ENCODE measurements around the gene BABAM2. TPM values are rescaled to one million over a fixed set of nuclear protein-coding genes. Genes with fewer than 3 reads are reported as not detected.
A peak's percentile ranks its signal among the peaks of the same experiment; 100 is the strongest.

The BABAM2 gene
- total RNA-seq, 1 donor from 2014 or later = 41.0 TPM

- DNase-seq (ENCODE audit: extremely low spot score in 2 of 2) = no peak
- intact Hi-C loops (cut with DNase I) = no loop called here
- Histone ChIP-seq H3K27ac (peak overlapping the region; percentile 91), H3K4me1 (peaks cover 60% of the 10 kb centered on the region), H3K27me3 (no peaks in the 10 kb centered on the region), H3K4me3 (no peak overlapping the region), H3K36me3 (no peaks in the 10 kb centered on the region), H3K9me3 (no peaks in the 10 kb centered on the region)
- TF ChIP-seq POLR2AphosphoS5 (IDR thresholded peaks at IDR 0.05; ENCODE audit: insufficient read depth in 1 of 2, low read depth in 1 of 2) (no peak), POLR2A (IDR thresholded peaks at IDR 0.05) (no peak)
- TF ChIP-seq, protein P1, sequence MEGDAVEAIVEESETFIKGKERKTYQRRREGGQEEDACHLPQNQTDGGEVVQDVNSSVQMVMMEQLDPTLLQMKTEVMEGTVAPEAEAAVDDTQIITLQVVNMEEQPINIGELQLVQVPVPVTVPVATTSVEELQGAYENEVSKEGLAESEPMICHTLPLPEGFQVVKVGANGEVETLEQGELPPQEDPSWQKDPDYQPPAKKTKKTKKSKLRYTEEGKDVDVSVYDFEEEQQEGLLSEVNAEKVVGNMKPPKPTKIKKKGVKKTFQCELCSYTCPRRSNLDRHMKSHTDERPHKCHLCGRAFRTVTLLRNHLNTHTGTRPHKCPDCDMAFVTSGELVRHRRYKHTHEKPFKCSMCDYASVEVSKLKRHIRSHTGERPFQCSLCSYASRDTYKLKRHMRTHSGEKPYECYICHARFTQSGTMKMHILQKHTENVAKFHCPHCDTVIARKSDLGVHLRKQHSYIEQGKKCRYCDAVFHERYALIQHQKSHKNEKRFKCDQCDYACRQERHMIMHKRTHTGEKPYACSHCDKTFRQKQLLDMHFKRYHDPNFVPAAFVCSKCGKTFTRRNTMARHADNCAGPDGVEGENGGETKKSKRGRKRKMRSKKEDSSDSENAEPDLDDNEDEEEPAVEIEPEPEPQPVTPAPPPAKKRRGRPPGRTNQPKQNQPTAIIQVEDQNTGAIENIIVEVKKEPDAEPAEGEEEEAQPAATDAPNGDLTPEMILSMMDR (IDR thresholded peaks at IDR 0.05) = no peak
Measured at GRCh38 chr2:28355521-28356094, 465.1 kb downstream of the BABAM2 start.

DNA sequence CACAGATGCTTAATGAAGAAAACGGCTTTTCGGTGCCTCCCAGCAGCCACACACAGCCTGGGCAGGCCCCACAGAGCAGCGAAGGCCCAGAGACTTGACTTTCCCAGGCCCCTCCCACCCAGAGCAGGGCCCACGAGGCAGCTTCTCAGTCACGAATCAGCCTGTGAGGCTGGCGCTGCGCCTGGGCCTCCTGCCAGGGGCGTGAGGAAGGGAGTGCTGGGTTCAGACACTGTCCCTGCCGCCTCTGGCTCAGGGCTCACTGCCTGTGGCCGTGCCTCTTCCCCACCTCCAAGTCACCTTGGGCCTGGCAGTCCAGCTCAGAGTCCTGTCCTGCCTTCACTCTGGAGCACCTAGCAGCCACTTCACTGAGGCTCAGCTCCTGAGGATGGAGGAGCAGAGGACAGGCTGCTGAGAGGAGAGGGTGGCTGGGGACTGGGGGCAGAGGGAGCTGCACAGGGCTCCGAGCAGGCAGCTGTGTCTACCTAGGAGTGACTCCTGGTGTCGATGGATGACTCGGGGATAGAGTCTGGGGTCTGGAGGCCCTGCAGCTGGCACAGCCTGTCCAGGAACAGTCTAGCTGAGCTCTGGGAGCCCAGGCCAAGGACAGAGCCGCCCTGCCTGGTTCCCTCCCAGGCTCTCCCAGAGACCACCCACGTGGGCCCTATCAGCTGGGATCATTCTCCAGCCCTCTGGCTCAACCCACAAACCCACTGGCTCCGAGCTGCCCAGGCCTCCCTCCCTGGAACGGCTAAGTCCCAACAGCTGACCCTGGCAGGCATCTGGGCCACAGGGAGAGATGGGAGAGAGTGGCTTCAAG lies 465.8 kb downstream of the BABAM2 start:
- Histone ChIP-seq H3K4me1 (peaks cover 67% of the 10 kb centered on the region), H3K9me3 (no peaks in the 10 kb centered on the region), H3K27ac (peak overlapping the region; percentile 91), H3K36me3 (no peaks in the 10 kb centered on the region), H3K27me3 (no peaks in the 10 kb centered on the region), H3K4me3 (no peak overlapping the region)
- no peak for DNase-seq (ENCODE audit: extremely low spot score in 2 of 2)
- intact Hi-C loops (cut with DNase I) = no loop called here
- peak; percentile 76 to 78 for TF ChIP-seq POLR2AphosphoS5 (IDR thresholded peaks at IDR 0.05; ENCODE audit: insufficient read depth in 1 of 2, low read depth in 1 of 2)
- TF ChIP-seq, protein P1 (IDR thresholded peaks at IDR 0.05) = no peak

DNA sequence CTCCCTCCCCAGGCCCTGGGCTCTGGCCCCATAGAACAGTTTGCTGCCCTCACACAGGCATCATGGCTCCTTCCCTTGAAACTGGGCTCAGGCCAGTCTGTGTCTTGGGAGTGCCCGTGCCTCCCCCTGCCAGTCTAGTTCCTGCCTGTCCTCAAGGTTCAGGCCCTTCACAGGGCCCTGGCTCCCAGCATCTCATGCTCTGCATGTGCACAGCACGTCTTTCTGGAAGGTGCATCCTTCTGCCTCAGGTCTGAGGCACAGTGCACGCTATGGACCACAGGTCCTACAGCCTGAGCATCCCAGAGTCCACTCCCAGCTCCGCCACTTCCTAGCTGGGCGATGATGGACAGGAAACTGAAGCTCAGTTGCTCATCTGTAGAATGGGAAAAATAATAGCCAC lies 466.5 kb downstream of the BABAM2 start:
- Histone ChIP-seq H3K4me3 (no peak overlapping the region), H3K4me1 (peaks cover 63% of the 10 kb centered on the region), H3K9me3 (no peaks in the 10 kb centered on the region), H3K36me3 (no peaks in the 10 kb centered on the region), H3K27me3 (no peaks in the 10 kb centered on the region), H3K27ac (peak overlapping the region; percentile 91)
- intact Hi-C loops (cut with DNase I) = no loop called here
- DNase-seq (ENCODE audit: extremely low spot score in 2 of 2) = no peak
- TF ChIP-seq POLR2A (IDR thresholded peaks at IDR 0.05) = no peak
- TF ChIP-seq, protein P1 (IDR thresholded peaks at IDR 0.05) = no peak
- TF ChIP-seq POLR2AphosphoS5 (IDR thresholded peaks at IDR 0.05; ENCODE audit: insufficient read depth in 1 of 2, low read depth in 1 of 2) = no peak

- no peak for TF ChIP-seq POLR2AphosphoS5 (IDR thresholded peaks at IDR 0.05; ENCODE audit: insufficient read depth in 1 of 2, low read depth in 1 of 2)
- TF ChIP-seq POLR2A (IDR thresholded peaks at IDR 0.05) = no peak
- TF ChIP-seq, protein P1 (IDR thresholded peaks at IDR 0.05) = no peak
- Histone ChIP-seq H3K27me3 (no peaks in the 10 kb centered on the region), H3K4me1 (peaks cover 54% of the 10 kb centered on the region), H3K9me3 (no peaks in the 10 kb centered on the region), H3K36me3 (no peaks in the 10 kb centered on the region), H3K4me3 (no peak overlapping the region), H3K27ac (peak overlapping the region; percentile 68)
- DNase-seq (ENCODE audit: extremely low spot score in 2 of 2) = no peak
- intact Hi-C loops (cut with DNase I) = no loop called here
Measured at GRCh38 chr2:28357948-28358667, 467.6 kb downstream of the BABAM2 start.

Measured in vagina (tissue), 2 donors.